ENCODE measurements around the gene JMJD1C.

DNA sequence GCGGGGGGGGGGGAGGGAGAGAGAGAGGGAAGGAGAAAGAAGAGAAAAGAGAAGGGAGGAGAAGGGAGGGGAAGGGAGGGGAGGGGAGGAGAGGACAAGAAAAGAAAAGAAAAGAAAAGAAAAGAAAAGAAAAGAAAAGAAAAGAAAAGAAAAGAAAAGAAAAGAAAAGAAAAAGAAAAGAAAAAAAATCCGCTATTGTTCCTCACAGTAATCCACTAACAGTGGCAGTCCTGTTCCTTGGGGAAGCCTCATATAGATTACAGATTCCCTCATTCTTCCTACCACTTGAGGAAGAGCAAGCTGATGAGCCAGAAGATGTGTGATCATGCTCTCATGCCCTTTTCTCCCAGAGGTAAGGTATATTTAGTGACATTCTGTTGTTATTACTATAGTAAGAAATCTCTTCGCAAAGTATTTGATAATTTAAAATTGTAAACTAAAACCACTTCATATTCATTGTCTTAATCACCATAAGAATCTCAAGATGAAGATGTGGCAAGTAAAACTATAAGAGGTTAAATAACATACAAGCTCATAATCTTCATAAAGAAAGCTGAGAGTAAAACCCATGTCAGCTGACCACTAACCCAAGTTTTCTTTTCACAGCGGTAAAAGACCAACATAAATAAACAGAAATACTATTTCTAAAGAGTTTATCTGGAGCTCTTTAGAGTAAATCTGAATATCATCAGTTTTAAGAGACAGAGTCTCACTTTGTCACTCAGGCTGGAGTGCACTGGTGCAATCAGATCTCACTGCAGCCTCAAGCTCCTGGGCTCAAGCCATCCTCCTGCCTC lies 128.1 kb downstream of the JMJD1C start:
- TF ChIP-seq ZNF274 (IDR thresholded peaks at IDR 0.05; ENCODE audit: low read depth, low read length), result no peak
- TF ChIP-seq YY1 (IDR thresholded peaks at IDR 0.05; ENCODE audit: insufficient read depth, insufficient read length), result no peak
- no peak for TF ChIP-seq SUZ12 (IDR thresholded peaks at IDR 0.05; ENCODE audit: extremely low read depth, insufficient read depth, insufficient read length)

All from NT2/D1 (cell line).